ENCODE measurements around the gene VWC2L. TPM values are rescaled to one million over a fixed set of nuclear protein-coding genes. Genes with fewer than 3 reads are reported as not detected.

Gene VWC2L
- total and polyA plus RNA-seq, 2 of the 4 experiments (the other 2 are of a cell fraction), result not detected

DNA sequence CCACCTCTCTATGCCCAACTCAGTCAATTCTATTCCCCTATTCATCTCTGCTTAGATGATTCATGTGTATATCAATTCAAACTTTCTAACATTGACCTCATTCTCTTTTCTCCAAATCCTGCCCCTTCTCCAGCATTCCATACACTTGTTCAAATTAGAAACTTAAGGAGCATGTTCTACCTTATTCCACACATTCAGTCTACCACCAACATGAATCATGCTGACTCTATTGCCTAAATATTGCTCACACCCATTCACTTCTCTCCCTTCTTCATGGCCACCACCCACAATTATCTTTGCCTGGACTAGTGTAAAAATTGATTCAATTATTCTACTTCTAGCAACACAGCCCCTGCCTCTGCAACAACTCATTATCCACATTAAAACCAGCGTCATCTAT, 147.5 kb downstream of the VWC2L start:
- H3K56ac ChIP-seq (ENCODE audit: extremely low read depth, insufficient read depth, low read length), result no peak overlapping the region
- intact Hi-C loops (cut with micrococcal nuclease) (no loop called here), in situ Hi-C loops (cut with MboI; ENCODE audit: low sequenced_read_pairs) (no loop called here), dilution Hi-C loops (cut with HindIII; ENCODE audit: low sequenced_read_pairs, unreplicated experiment) (no loop called here)
- H3K4me3 ChIP-seq (ENCODE audit: insufficient read depth, low read depth, low read length), result no peak overlapping the region
- H3K9me3 ChIP-seq (ENCODE audit: control insufficient read depth, insufficient read depth, low read length), result no peaks in the 10 kb centered on the region
- no peak for ATAC-seq (ENCODE audit: low read depth)
- no peaks in the 10 kb centered on the region for H3K79me1 ChIP-seq (ENCODE audit: low read depth in 1 of 2, low read length in 2 of 2)
- H3K18ac ChIP-seq (ENCODE audit: low read depth, low read length), result no peak overlapping the region
- WGBS, 2 experiments (ENCODE audit: extremely low coverage in 2 of 2, insufficient read length in 1 of 2), result no CpG with 5 or more reads among the region's 1 CpG
- no TSS peak for BruUV-seq (replicated peaks)
- no peak overlapping the region for H2AFZ ChIP-seq (replicated peaks; ENCODE audit: low read length, poor library complexity)
- no peak overlapping the region for H4K91ac ChIP-seq (ENCODE audit: insufficient read depth, low read depth, low read length)
- no peak overlapping the region for H2BK15ac ChIP-seq (ENCODE audit: low read depth, low read length)
- H2AK9ac ChIP-seq (replicated peaks; ENCODE audit: low read depth, low read length, poor library complexity), result no peak overlapping the region
- H3K14ac ChIP-seq (replicated peaks; ENCODE audit: low read depth, low read length), result no peak overlapping the region
- CTCF ChIA-PET, result no interaction called here
- H3K4ac ChIP-seq (ENCODE audit: low read depth, low read length), result no peak overlapping the region
- no peak overlapping the region for H3K4me2 ChIP-seq (ENCODE audit: low read depth, low read length)
- DNase-seq, result no peak
- no peak overlapping the region for H3K23ac ChIP-seq (ENCODE audit: low read depth, low read length)
- H2BK120ac ChIP-seq (ENCODE audit: low read depth, low read length), result no peak overlapping the region
- no peak overlapping the region for H2BK5ac ChIP-seq (ENCODE audit: low read depth, low read length, poor library complexity, severe bottlenecking)
- no peak overlapping the region for H3K27ac ChIP-seq (ENCODE audit: insufficient read depth, low read length)
- POLR2A ChIA-PET (ENCODE audit: unreplicated experiment), result no interaction called here
- no peaks in the 10 kb centered on the region for H3K4me1 ChIP-seq (ENCODE audit: control insufficient read depth, insufficient read depth, low read length)
- no peak overlapping the region for H4K5ac ChIP-seq (ENCODE audit: low read depth, low read length)
- no peak overlapping the region for H2BK20ac ChIP-seq (ENCODE audit: low read depth, low read length)
- no peaks in the 10 kb centered on the region for H3K36me3 ChIP-seq (ENCODE audit: control insufficient read depth, insufficient read depth, low read length)
- H4K8ac ChIP-seq (ENCODE audit: low read depth in 2 of 2, low read length in 2 of 2), result no peak overlapping the region
- no peak overlapping the region for H3K9ac ChIP-seq (ENCODE audit: low read depth, low read length)
- TF ChIP-seq USF2 (IDR thresholded peaks at IDR 0.05; ENCODE audit: low read depth, low read length) (no peak), POLR2A (IDR thresholded peaks at IDR 0.05; ENCODE audit: low read depth, low read length) (no peak), BHLHE40 (IDR thresholded peaks at IDR 0.05; ENCODE audit: low read depth, low read length) (no peak), FOS (IDR thresholded peaks at IDR 0.05; ENCODE audit: low read depth, low read length) (no peak), RFX5 (IDR thresholded peaks at IDR 0.05; ENCODE audit: low read depth, low read length) (no peak), CHD1 (IDR thresholded peaks at IDR 0.05; ENCODE audit: low read depth, low read length) (no peak), MAZ (IDR thresholded peaks at IDR 0.05; ENCODE audit: borderline replicate concordance, low read depth, low read length) (no peak), CEBPB (IDR thresholded peaks at IDR 0.05; ENCODE audit: low read depth, low read length) (no peak), MAFK (IDR thresholded peaks at IDR 0.05; ENCODE audit: low read depth, low read length) (no peak), NFE2L2 (IDR thresholded peaks at IDR 0.05; ENCODE audit: low read depth, low read length) (no peak)
- no peaks in the 10 kb centered on the region for H3K9me1 ChIP-seq (ENCODE audit: insufficient read depth, low read length)
- H4K20me1 ChIP-seq (ENCODE audit: insufficient read depth, low read length), result no peaks in the 10 kb centered on the region
- H2AK5ac ChIP-seq (ENCODE audit: low read depth, low read length), result no peak overlapping the region
- no peaks in the 10 kb centered on the region for H3K27me3 ChIP-seq (ENCODE audit: control insufficient read depth, insufficient read depth, low read length)

Measured in IMR-90 (cell line).